Neuronal stem cell (in vitro differentiated cells): ENCODE measurements around the gene PLXDC2.
"Not testable (repeated sequence)": the region's sequence is repeated elsewhere in the genome, so short reads cannot be mapped to it uniquely, and the experiment has no call there.

Experiments
- DNase-seq: peaks from one replicate; pipeline ENCODE4 v3.0.0-alpha.2; 2013; ENCODE audit warnings: low spot score
- H2AFZ ChIP-seq: one replicate; pipeline ENCODE4 v1.6.1; 2013; ENCODE audit warnings: mild to moderate bottlenecking, low read length, inconsistent platforms
- H2AK5ac ChIP-seq: 2 replicates; pipeline ENCODE4 v1.6.1; 2013; ENCODE audit warnings: low read depth, mild to moderate bottlenecking, inconsistent platforms, low read length, moderate library complexity, mixed read lengths
- H2BK120ac ChIP-seq: 2 replicates; pipeline ENCODE4 v1.6.1; 2013; ENCODE audit warnings: low read depth, mild to moderate bottlenecking, inconsistent platforms, low read length, moderate library complexity, mixed read lengths
- H2BK12ac ChIP-seq: one replicate; pipeline ENCODE4 v1.6.1; 2013; ENCODE audit warnings: low read length, inconsistent platforms
- H2BK15ac ChIP-seq: 2 replicates; pipeline ENCODE4 v1.6.1; 2013; ENCODE audit warnings: mild to moderate bottlenecking, low read length, inconsistent platforms, mixed read lengths
- H2BK5ac ChIP-seq: one replicate; pipeline ENCODE4 v1.6.1; 2013; ENCODE audit warnings: inconsistent platforms, mild to moderate bottlenecking, low read length, moderate library complexity
- H3K14ac ChIP-seq: one replicate; pipeline ENCODE4 v1.6.1; 2013; ENCODE audit warnings: low read length, inconsistent platforms
- H3K18ac ChIP-seq: 2 replicates; pipeline ENCODE4 v1.6.1; 2013; ENCODE audit warnings: low read length, inconsistent platforms
- H3K23ac ChIP-seq: 2 replicates; pipeline ENCODE4 v1.6.1; 2013; ENCODE audit warnings: low read depth, mild to moderate bottlenecking, mixed read lengths, low read length, inconsistent platforms; ENCODE audit not compliant: poor library complexity
- H3K27ac ChIP-seq: replicated peaks from 3 replicates; pipeline ENCODE4 v1.5.1; 2013; ENCODE audit warnings: low read length, inconsistent platforms
- H3K27me3 ChIP-seq, 3 experiments: 2 replicates each; pipeline ENCODE4 v1.6.1; 2013; ENCODE audit warnings: low read length in 3 of 3, mild to moderate bottlenecking in 2 of 3, inconsistent platforms in 1 of 3, low read depth in 1 of 3, mixed read lengths in 1 of 3, moderate library complexity in 1 of 3; ENCODE audit not compliant: control insufficient read depth in 3 of 3, insufficient read depth in 3 of 3
- H3K36me3 ChIP-seq, 2 donors: replicated peaks in 1 of 2; 2 replicates each; pipeline ENCODE4 v1.6.1; 2013; ENCODE audit warnings: low read length in 2 of 2; ENCODE audit not compliant: control insufficient read depth in 2 of 2, insufficient read depth in 2 of 2
- H3K4ac ChIP-seq: 2 replicates; pipeline ENCODE4 v1.6.1; 2013; ENCODE audit warnings: inconsistent platforms, mild to moderate bottlenecking, low read length, moderate library complexity
- H3K4me1 ChIP-seq, 2 donors: 1 replicate in 1 of 2; 2 replicates in 1 of 2; pipeline ENCODE4 v1.6.1; 2013; ENCODE audit warnings: low read length in 2 of 2, low read depth in 1 of 2; ENCODE audit not compliant: control insufficient read depth in 2 of 2, insufficient read depth in 1 of 2
- H3K4me2 ChIP-seq: one replicate; pipeline ENCODE4 v1.6.1; 2013; ENCODE audit warnings: mild to moderate bottlenecking, low read length, inconsistent platforms; ENCODE audit not compliant: insufficient read depth, poor library complexity, severe bottlenecking
- H3K4me3 ChIP-seq, 2 donors: 2 replicates each; pipeline ENCODE4 v1.5.1; 2013; ENCODE audit warnings: low read length in 2 of 2, mild to moderate bottlenecking in 2 of 2, inconsistent platforms in 1 of 2, moderate library complexity in 1 of 2
- H3K79me1 ChIP-seq: one replicate; pipeline ENCODE4 v1.6.1; 2013; ENCODE audit warnings: low read depth, mild to moderate bottlenecking, inconsistent platforms, low read length, moderate library complexity
- H3K9ac ChIP-seq: one replicate; pipeline ENCODE4 v1.6.1; 2013; ENCODE audit warnings: mild to moderate bottlenecking, low read depth, low read length, inconsistent platforms; ENCODE audit not compliant: poor library complexity
- H3K9me3 ChIP-seq, 2 donors: replicated peaks in 1 of 2; 2 replicates each; pipeline versions ENCODE3 to v1.6.1; 2013; ENCODE audit warnings: low read length in 2 of 2, mild to moderate bottlenecking in 2 of 2, inconsistent platforms in 1 of 2, low read depth in 1 of 2, mixed read lengths in 1 of 2, moderate library complexity in 1 of 2; ENCODE audit not compliant: control insufficient read depth in 2 of 2, insufficient read depth in 1 of 2
- H4K8ac ChIP-seq: one replicate; pipeline ENCODE4 v1.6.1; 2013; ENCODE audit warnings: low read depth, mild to moderate bottlenecking, inconsistent platforms, low read length, moderate library complexity
- H4K91ac ChIP-seq: one replicate; pipeline ENCODE4 v1.6.1; 2013; ENCODE audit warnings: low read length, low read depth, mild to moderate bottlenecking, inconsistent platforms; ENCODE audit not compliant: poor library complexity
- WGBS, 2 donors: extraction: QIAGEN DNeasy Blood & Tissue Kit; methylation state at CpG; one replicate each; pipeline ENCODE4 v1.1.7; 2013; ENCODE audit warnings: missing lambda C conversion rate in 2 of 2, mixed read lengths in 1 of 2; ENCODE audit not compliant: insufficient read length in 2 of 2, insufficient replicate concordance in 1 of 2; ENCODE audit errors: extremely low coverage in 2 of 2; 5-methylcytosine and 5-hydroxymethylcytosine counted together

Gene PLXDC2

DNA sequence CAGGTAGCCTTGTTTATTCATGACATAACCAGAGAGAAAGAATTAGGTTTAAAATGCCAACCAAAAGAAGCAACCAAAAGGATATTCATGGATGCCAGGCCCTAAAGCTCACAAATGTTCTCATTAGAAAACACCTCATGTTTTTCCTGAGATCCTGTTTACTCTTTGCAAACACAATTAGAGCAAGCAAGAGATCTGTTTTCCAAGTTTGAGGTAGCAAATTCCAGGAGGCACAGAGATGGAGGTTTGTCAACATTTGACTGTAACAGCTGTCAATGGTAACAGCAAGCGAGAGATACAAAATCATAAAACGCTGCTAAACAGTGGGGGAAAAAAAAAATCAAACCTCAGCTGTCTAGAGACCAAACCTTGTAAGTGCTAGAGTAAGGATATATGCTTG lies 182.2 kb downstream of the PLXDC2 start:
- Histone ChIP-seq H3K9ac (no peak overlapping the region), H2BK120ac (no peak overlapping the region), H3K36me3 (peaks cover 0 to 1% of the 10 kb centered on the region in 2 donors), H3K27me3 (no peaks in the 10 kb centered on the region), H3K9me3 (peaks cover 0 to 2% of the 10 kb centered on the region in 2 donors), H2BK5ac (no peak overlapping the region), H3K79me1 (no peaks in the 10 kb centered on the region), H3K23ac (no peak overlapping the region), H2BK15ac (no peak overlapping the region), H2AFZ (no peak overlapping the region), H2BK12ac (no peak overlapping the region), H3K27ac (no peak overlapping the region), H3K4me3 (no peak overlapping the region), H2AK5ac (no peak overlapping the region), H3K4ac (no peak overlapping the region), H4K91ac (no peak overlapping the region), H4K8ac (no peak overlapping the region), H3K4me1 (no peaks in the 10 kb centered on the region), H3K14ac (no peak overlapping the region), H3K4me2 (no peak overlapping the region), H3K18ac (no peak overlapping the region)
- no peak for DNase-seq
- no CpG with 5 or more reads among the region's 2 CpGs for WGBS, 2 donors

DNA sequence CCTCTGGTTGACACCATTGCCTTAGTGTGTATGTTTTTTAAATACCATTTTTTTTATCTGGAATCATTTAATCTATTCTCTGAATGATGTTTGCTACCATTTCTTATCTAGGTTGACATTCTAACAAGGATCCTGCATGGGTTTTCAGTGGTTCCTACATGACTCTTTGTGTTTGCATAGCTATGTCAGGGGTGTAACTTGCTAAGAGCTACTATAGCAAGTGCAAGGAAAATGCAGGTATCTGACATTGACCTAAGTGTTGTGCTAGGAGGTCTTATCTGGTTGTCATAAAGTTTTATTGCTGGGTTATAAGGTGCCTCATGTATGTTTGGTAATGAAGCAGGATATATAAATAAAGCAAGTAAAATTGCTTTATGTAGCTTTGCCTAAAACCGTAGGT lies 183.2 kb downstream of the PLXDC2 start:
- Histone ChIP-seq H4K8ac (no peak overlapping the region), H3K4me2 (no peak overlapping the region), H2AFZ (no peak overlapping the region), H3K27ac (no peak overlapping the region), H3K4me1 (no peaks in the 10 kb centered on the region), H2BK15ac (no peak overlapping the region), H2AK5ac (no peak overlapping the region), H3K4ac (no peak overlapping the region), H3K9ac (no peak overlapping the region), H3K14ac (no peak overlapping the region), H2BK5ac (no peak overlapping the region), H3K79me1 (no peaks in the 10 kb centered on the region), H3K36me3 (peaks cover 0 to 1% of the 10 kb centered on the region in 2 donors), H3K4me3 (no peak overlapping the region), H4K91ac (no peak overlapping the region), H3K23ac (no peak overlapping the region), H3K18ac (no peak overlapping the region), H3K27me3 (no peaks in the 10 kb centered on the region), H3K9me3 (peaks cover 0 to 2% of the 10 kb centered on the region in 2 donors), H2BK120ac (no peak overlapping the region), H2BK12ac (no peak overlapping the region)
- DNase-seq = no peak
- WGBS, 2 donors = no CpG with 5 or more reads among the region's 1 CpG

DNA sequence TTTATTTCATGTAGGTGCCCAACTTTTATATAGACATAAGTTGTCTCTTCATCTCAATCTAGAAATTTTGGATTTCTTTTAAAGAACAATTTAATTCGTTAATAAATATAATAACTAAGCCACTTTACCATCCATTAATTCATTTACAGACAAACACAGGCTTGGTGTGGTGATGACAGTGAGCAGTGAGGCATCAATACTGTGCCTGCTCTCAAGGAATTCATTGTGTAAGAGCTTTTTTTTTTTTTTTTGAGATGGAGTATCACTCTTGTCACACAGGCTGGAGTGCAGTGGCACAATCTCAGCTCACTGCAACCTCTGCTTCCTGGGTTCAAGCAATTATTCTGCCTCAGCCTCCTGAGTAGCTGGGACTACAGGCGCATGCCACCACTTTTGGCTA lies 185.8 kb downstream of the PLXDC2 start:
- H2BK120ac ChIP-seq, DNase-seq, H3K4me2 ChIP-seq, H2BK12ac ChIP-seq, H3K18ac ChIP-seq, H3K9me3 ChIP-seq, H3K9ac ChIP-seq, H3K23ac ChIP-seq, H4K8ac ChIP-seq, H3K27me3 ChIP-seq, H2AFZ ChIP-seq, H3K4ac ChIP-seq, H2BK15ac ChIP-seq, H3K4me1 ChIP-seq, H3K4me3 ChIP-seq, H3K36me3 ChIP-seq, H3K14ac ChIP-seq, H2AK5ac ChIP-seq, H3K79me1 ChIP-seq, H2BK5ac ChIP-seq, H4K91ac ChIP-seq, H3K27ac ChIP-seq: not testable (repeated sequence)
- no CpG with 5 or more reads among the region's 2 CpGs for whole genome bisulfite sequencing, 2 donors

DNA sequence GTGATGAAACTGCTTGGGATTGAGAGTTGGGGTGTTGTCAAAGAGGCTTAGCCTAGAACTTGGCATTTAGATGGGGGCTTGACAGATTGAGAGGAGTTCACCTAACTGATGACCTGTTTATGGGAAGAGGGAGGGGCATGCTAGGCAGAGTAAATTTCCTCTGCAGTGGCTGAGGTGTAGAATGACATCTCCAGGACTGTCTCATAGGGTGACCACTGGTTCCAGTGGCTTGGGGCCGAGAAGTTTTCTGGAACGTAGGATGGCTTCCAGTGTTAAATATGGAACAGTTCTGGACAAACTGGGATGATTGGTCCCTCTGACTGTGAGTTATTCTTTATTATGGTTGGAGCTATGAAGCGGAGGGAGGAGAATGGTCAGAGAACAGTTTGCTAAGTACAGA lies 186.4 kb downstream of the PLXDC2 start:
- Histone ChIP-seq H2BK15ac (no peak overlapping the region), H2BK120ac (no peak overlapping the region), H4K91ac (no peak overlapping the region), H3K4ac (no peak overlapping the region), H3K36me3 (peaks cover 0 to 1% of the 10 kb centered on the region in 2 donors), H3K79me1 (no peaks in the 10 kb centered on the region), H3K9me3 (no peaks in the 10 kb centered on the region), H3K18ac (no peak overlapping the region), H3K23ac (no peak overlapping the region), H2AFZ (no peak overlapping the region), H3K27me3 (no peaks in the 10 kb centered on the region), H2BK5ac (no peak overlapping the region), H2AK5ac (no peak overlapping the region), H3K4me2 (no peak overlapping the region), H3K4me3 (no peak overlapping the region), H3K14ac (no peak overlapping the region), H2BK12ac (no peak overlapping the region), H4K8ac (no peak overlapping the region), H3K27ac (no peak overlapping the region), H3K4me1 (peaks cover 0 to 3% of the 10 kb centered on the region in 2 donors), H3K9ac (no peak overlapping the region)
- WGBS, 2 donors = no CpG with 5 or more reads among the region's 3 CpGs
- DNase-seq = no peak
